ENCODE measurements around the gene RAD50.

RAD50 gene

GRCh38 chr5:132657676-132658380, 101.1 kb downstream of the RAD50 start, which contains the start of gene IL13:
Gene IL13 (plus strand): TSS chr5:132658173. CDS start chr5:132658187, 14 bp downstream.
- H3K4me3 ChIP-seq (ENCODE audit: low read depth, low read length): no peak within 1 kb of the TSS
- TF ChIP-seq CTCF (IDR thresholded peaks at IDR 0.05; ENCODE audit: low read depth, low read length): no peak

- TF ChIP-seq CTCF (IDR thresholded peaks at IDR 0.05; ENCODE audit: low read depth, low read length): no peak
- H3K4me3 ChIP-seq (ENCODE audit: low read depth, low read length): no peak overlapping the region
Observed at GRCh38 chr5:132658381-132659302, 101.9 kb downstream of the RAD50 start.

GRCh38 chr5:132659598-132660493, 103.1 kb downstream of the RAD50 start:
- no peak overlapping the region for H3K4me3 ChIP-seq (ENCODE audit: low read depth, low read length)
- no peak for TF ChIP-seq CTCF (IDR thresholded peaks at IDR 0.05; ENCODE audit: low read depth, low read length)

GRCh38 chr5:132661231-132662003, 104.6 kb downstream of the RAD50 start:
- no peak for TF ChIP-seq CTCF (IDR thresholded peaks at IDR 0.05; ENCODE audit: low read depth, low read length)
- no peak overlapping the region for H3K4me3 ChIP-seq (ENCODE audit: low read depth, low read length)

GRCh38 chr5:132662004-132662401, 105.2 kb downstream of the RAD50 start:
- no peak for TF ChIP-seq CTCF (IDR thresholded peaks at IDR 0.05; ENCODE audit: low read depth, low read length)
- H3K4me3 ChIP-seq (ENCODE audit: low read depth, low read length): no peak overlapping the region

- H3K4me3 ChIP-seq (ENCODE audit: low read depth, low read length): no peak overlapping the region
- no peak for TF ChIP-seq CTCF (IDR thresholded peaks at IDR 0.05; ENCODE audit: low read depth, low read length)
Observed at GRCh38 chr5:132662925-132663770, 106.4 kb downstream of the RAD50 start.

All from WI38 (cell line).